Activated T-helper 1 cell treated with anti-CD3 and anti-CD28 coated beads, Interleukin-2, amount 50 U/mL, for 16 hours (primary cell): ENCODE measurements around the gene WDR1.

Source experiments
- DNase-seq, 2 donors: peaks; one replicate each; pipeline ENCODE4 v3.0.0-alpha.2; 2020; ENCODE audit warnings: low read depth in 1 of 2, low spot score in 1 of 2

WDR1 gene

GRCh38 chr4:10114607-10115006, 2.0 kb downstream of the WDR1 start:
- DNase-seq: no peak

DNA sequence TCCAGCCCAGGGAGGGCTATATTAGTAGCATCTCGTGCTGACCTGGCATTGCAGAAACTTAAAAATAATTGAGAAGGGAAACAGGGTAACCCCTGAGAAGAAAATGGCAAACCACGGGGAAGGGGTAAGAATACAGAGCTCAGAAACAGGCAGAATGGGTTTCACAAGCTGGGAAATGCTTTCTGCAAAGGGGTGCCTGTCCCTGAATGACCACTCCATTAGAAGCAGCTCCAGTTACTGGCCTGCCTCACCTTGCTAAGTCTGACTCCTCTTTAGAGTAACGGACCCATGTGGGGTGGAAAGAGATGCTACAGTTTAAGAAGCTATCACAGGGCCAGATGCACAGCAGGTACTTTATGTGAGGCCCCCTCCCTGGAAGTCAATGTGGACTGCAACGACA, 2.5 kb downstream of the WDR1 start:
- DNase-seq: no peak

DNA sequence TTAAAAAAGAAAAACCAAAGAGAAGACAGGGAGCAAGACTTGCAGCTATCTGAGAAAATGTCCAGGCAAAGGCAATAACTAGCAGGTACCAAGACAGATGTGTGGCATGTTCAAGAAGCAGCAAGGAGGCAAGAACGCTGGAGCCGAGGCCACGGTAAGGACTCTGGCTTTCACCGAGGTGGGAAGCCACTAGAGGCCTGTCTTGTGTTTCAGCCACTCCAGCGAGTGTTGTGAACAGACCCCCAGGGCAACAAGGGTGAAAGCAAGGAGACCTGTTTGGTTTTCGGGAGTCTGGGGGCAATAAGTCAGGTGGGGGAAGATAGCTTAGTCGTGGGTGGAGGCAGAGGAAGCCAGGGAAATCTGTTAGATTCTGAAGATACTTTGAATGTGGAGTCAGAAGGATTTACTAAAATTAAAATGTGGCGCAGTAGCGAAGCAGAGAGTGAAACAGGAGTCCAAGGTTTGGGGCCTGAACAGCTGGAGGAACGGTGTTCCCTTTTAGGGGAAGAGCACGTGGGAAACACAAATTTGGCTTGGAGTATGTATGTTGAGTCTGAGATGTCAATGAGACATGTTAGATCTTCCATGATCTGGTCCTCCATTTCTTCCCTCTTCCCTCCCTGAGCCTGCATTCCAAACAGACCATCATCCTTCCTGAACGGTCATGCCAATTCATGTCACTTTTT, 3.1 kb downstream of the WDR1 start:
- no peak for DNase-seq

- no peak for DNase-seq
Observed at GRCh38 chr4:10112658-10113284, 3.8 kb downstream of the WDR1 start.

DNA sequence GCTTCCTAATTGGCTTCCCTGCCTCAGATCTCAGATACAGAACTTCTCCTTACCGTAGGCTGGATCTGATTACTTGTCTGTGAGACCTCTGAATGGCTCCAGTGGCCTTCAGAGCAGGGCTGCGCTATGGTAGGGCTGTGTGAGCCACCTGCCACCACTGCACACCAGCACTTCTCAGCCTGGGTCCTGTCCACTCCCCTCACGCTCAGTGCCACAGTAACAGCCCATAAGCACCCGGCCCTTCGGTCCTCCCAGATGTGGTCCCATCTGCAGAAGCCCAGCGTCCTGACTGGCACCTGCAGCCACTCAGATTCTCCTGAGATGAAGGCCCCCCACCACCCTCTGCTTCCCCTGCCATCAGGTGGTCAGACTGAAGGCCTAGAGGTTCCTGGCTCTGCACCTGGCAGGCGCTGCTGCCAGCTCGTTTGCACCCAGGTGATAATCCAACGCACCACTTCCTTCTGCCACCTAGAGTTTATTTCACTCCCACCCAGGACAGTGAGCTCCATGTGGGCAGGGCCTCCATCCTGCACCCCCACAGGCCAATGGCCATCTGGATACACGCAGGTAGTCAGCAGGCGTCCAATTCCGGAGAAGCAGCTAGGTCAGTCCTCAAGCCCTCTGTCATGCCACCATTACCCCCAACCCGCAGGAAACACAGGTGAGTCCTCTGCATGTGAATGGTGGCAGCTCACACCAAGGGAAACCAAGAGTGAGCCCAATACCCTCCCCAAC, 5.4 kb downstream of the WDR1 start:
- DNase-seq: no peak

DNA sequence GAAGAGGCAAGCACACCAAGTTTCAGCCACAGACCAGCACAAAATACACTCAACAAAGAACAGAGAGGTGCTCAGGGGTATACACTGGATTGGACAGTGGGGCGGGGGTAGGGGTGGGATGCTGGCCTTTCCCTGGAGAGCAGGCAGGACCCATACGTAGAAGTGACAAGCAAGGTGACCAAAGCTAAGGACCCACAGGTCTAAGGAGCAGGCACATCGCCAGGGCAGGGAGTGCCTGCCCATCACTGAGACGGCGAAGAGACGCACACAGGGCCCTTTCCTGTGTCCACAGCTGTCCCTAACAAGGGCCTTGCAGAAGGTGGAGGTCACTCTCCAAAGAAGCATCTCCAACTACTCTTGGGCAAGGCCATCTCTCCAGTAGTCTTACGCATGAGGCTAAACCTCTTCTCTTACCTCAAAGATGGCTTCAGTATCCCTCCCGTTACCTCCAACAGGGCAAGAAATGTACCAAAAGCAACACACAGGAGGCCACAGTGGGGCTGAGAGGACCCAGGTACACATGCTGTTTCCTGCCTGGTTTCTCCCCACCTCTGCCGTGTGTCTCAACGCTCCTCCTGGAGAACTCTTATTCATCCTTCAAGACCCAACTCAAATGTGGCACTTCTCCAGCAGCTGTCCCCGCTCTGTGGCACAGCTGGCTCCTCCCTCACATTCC, 6.5 kb downstream of the WDR1 start:
- DNase-seq: no peak

DNA sequence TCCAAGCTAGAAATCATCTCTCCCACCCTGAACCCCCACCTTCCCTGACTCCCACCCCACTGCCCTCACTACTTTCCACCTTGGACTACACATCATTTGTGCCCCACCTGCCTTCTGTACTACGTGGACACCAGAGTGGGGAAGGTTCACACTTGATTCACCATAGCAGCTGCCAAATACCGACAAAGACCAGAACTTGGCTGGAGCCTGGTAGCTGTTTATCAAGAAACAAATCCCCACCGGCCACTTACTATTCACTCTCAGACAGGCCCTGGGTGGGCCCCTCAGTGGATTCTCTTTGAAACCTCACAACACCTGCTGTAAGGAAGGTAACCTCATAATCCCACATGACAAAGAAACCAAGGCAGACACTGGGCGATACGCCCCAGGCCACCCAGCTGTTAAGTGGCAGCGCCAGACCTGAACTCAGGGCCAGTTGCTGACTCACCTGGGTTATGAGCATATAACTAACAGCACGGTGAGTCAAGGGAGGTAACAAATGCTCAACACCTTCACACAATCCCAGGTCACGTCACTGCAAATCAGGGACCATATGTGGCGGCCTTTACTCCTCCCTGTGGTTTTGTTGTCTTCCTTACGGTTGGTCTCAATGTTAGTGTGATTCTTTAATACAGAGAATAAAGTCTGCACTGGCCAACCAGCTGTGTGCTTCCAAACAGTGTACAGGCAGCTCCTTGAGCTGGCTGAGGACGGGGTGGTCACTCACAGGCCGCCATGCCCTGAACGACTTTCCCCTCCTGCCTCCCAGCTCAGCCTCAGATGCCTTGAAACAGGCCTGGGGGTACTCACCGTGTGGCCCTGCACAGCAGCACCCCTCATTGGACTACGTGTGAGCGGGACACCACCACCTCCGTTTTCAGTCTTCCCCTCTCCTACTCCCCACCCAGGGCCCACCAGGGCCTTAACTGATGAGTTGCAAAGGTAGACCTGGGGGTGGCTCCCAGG, 7.5 kb downstream of the WDR1 start:
- no peak for DNase-seq

DNA sequence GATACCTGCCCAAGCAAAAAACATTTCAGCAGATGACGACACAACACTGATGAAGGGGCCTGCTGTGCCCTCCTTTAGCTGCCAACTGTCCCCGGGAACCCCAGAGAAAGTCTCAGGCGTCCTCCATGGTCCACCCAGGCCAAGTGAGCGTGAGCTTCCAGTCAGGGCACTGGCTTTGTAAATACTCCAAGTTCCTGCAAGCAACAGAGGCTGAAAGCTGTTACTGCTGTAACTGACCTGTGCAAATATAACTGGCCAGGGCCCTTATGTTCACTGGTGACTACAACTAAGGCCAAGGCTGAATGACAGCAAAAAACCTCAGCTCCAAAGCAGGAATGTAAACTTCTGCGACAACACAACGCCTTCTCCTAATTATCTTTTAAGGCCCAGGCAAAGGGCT, 8.2 kb downstream of the WDR1 start:
- no peak for DNase-seq

DNA sequence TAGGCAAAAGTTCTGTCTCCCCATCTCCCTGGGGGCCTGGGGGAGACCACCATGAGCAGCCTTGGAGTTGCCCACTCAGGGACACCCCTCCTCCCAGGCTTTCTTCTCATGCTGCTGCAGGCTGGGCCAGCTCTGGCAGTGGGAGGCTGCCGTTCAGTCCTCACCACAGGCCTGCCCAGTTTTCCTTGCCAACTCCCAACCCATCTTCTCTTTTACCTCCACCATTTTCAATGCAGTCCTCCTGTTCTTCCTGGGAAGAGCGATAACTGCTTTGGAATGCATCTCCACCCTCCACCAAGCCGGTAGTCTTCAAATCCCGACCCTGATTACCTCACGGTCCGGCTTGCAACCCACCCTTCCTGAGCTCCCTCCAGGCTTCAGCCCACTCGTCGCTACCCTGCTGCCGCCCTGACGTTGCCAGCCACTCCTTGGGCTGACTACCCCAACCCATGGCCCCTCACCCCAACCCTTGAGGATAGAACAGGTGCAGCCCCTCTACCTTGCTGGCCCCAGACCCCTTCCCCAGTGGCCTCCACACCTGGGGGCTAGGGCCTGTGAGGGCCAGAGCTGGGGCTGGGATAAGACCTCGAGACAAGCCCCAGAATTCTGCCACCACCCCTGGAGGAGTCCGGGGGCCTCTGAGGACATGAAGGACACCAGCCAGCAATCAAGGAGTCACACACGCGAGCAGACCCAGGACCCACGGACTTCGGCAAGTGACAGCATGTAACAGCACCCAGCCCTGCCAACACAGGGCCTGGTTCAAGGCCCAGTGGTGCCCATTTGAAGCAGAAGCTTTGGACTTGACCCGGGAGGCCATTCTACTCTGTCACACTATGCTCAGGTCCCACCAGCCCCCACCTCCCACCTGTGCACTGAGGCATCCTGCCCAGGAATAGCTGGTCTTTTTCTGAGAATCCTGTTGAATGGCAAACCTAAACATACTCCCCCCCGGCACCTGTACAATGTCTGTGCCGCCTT, 9.2 kb downstream of the WDR1 start:
- DNase-seq: no peak

DNA sequence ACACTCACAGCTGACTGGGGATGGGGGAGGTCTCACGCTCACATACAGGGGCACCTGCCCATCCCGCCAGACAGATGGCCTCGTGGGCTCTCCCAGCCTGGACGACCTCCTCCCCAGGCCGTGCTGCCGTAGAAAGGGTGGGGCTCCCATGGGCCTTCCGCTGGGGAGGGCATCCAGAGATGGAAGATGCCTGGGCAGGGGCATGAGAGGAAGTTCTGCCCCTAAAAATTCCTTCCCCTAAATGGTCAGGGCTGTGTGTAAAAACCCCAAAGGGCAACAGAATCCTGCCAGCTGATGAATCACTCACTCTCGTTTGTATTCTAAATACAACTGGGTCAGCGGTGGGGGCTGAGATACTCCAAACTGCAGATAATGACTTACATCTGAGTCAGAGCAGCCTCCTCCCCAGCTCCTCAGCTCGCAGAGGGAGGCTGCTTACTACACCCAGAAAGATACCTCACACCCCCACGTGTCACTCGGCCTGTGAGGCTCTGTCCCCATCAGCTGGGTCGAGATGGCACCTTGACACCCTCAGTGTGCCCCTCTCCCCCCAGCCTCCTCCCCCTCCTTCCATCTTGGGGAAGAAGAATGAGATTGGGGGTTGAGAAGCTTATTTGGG, 10.1 kb downstream of the WDR1 start:
- DNase-seq: peak; percentile 44 to 59

DNA sequence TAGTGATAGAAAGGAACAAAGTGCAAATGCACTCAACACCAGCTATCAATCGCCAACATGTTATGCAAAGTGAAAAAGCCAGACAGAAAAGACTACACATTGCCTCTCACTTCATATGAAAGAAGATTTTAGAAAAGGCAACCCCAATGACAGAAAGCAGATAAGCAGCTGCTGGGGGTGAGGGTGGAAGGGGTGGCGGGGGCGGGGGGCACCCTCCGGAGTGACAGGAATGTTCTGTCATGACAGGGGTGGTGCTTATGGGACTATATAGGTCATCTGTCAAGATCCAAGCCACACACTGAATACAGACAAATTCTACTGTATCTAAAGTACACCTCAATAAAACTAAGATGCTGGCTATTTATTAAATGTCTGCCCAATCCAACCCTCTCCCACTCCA, 10.7 kb downstream of the WDR1 start:
- no peak for DNase-seq

DNA sequence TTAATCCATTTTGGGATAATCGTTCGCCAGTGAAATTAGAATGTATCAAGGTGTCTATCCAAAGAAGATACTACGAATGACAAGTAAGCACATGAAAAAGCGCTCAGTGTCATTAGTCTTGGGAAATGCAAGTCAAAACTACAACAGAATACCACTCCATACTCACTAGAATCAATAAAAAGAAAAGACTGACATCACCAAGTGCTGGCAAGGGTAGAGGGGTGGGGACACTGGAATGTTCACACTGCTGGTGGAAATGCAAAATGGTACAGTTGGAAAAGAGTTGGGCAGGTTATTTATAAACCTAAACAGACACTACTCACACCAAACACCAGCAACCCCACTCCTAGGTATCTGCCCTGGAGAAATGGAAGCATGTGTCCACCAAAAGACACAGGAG, 11.2 kb downstream of the WDR1 start:
- DNase-seq: no peak

GRCh38 chr4:10104991-10105276, 11.7 kb downstream of the WDR1 start:
- DNase-seq: no peak

DNA sequence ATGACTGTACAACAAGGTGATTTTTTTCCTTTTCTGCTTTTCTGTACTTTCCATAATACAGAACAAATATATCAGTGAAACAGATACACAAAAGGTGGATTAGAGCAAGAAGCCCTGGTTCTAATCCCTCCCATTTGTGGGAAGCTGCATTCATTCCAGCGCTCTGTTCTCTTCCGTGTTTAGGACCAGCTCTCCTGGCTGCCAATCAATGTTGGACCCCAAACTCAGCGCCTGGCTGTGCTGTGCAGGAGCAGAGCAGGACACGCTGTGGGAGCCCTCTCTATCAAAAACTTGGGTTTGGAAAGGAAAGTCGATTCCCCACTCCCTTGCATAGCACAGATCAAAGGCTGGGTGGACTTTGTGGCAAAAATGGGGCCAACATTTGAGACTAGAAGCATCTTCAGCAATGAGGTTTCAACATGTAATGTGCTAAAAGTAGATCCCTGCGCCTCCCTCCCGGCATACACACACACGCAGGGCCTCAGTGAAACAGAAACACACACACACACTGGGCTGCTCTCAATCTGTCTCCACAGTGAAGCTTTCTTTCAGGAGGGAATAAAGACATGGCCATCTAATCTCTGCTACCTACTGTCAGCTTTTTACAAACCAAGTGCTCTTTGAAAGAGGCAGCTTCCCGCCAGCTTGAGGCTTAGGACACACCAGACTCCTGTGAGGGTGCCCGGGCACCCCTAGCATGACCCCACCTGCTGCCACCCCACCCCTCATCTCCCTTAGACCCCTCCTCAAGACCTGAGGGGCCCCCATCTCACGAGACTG, 12.2 kb downstream of the WDR1 start:
- no peak for DNase-seq

DNA sequence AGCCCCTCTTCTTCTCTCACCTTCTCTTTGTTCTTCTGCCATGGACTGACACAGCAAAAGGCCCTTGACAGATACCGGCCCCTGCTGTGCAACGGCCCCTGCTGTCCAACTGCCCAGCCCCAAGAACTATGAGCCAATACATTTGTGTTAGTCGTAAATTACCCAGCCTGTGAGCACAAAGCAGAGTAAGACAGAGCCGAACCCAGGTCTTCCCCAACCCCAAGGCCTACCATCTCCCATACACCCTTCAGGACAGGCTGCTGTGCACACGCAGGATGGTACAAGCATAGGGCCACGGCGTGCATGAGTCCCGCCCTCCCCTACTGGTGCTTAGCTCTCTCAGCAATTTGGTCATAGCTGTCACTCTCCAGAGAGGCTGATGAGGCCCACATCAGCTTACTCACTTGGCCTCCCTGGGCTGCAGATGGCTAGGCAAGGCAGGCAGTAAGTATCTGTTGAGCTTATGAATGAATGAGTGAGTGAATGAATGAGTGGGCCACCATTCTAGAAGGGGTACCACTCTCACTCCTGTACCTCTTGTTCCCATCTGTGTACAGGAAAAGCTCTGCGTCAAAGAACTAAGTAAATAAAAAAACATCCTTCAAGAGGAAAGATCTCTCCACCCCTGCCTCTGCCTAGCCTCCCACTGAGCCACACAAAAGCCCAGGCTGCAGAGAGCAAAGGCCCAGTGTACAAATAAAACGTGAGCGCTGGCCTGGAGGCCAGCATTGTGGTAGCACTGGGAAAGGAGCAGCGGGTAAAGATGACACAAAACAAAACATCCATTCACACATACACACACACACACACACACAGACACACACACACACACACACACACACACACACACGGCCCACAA, 13.9 kb downstream of the WDR1 start:
- DNase-seq: no peak

GRCh38 chr4:10101671-10102473, 14.7 kb downstream of the WDR1 start:
- DNase-seq: no peak

DNA sequence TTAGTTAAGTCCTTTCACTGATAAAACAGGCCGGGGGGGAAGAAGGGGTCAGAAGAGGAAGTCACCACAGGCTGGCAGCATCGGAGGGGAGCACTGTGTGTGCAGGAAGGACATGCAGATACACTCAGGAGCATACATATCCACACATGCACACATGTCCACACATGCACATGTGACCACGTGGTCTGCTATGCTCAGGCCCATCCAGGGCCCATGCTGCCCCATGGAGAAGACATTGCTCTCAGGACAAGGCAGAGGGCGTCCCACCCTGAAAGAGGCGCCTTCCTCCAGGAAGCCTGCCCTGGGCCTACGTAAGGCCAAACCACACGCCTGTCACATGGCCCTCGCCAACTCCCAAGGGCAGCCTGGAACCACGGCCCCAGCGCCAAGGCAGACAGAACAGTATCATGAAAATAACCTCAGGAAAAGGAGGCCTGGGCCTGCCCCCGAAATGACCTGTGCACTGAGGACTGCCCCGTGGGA, 15.8 kb downstream of the WDR1 start:
- no peak for DNase-seq
